ENCODE results near the gene ARL6IP5. TPM values are rescaled to one million over a fixed set of nuclear protein-coding genes. Genes with fewer than 3 reads are reported as not detected.

The ARL6IP5 gene
- total and polyA plus RNA-seq, 2 of the 13 experiments (the other 11 are each of a cell fraction or from before 2014, with no cell fraction given) = 23.7 to 29.6 TPM

- TF ChIP-seq UBTF (CRISPR knock-in tag; IDR thresholded peaks at IDR 0.05) = peak; percentile 63; the same call in 1 of the 2 replicates
- 0 out of 2 replicates have a peak, but pooled peaks have one; percentile 28 for TF ChIP-seq IRF2 (CRISPR knock-in tag; IDR thresholded peaks at IDR 0.05)
- TF ChIP-seq PBX2 (CRISPR knock-in tag; IDR thresholded peaks at IDR 0.05) = no peak
- no peak for TF ChIP-seq ZNF629 (CRISPR knock-in tag; conservative IDR thresholded peaks at IDR 0.05)
- TF ChIP-seq REST (IDR thresholded peaks at IDR 0.05; ENCODE audit: borderline replicate concordance in 1 of 2, low read depth in 1 of 2, low read length in 2 of 2) = peak in 1 of 2 experiments; percentile 54; a peak in 1 of 4 replicates
- no peak for TF ChIP-seq NFE2L2 (IDR thresholded peaks at IDR 0.05; ENCODE audit: low read length)
- TF ChIP-seq ZFP91 (CRISPR knock-in tag; IDR thresholded peaks at IDR 0.05; ENCODE audit: borderline replicate concordance) = no peak
- no peak for TF ChIP-seq ZHX2 (IDR thresholded peaks at IDR 0.05; ENCODE audit: low read depth)
- TF ChIP-seq ZHX2 (CRISPR knock-in tag; IDR thresholded peaks at IDR 0.05; ENCODE audit: borderline replicate concordance) = no peak
- TF ChIP-seq RXRB (CRISPR knock-in tag; IDR thresholded peaks at IDR 0.05; ENCODE audit: borderline replicate concordance) = no peak
- no peak for TF ChIP-seq PCBP2 (optimal IDR thresholded peaks at IDR 0.05; ENCODE audit: low read depth, low read length, poor library complexity, severe bottlenecking)
- no peak for TF ChIP-seq GLI4 (CRISPR knock-in tag; IDR thresholded peaks at IDR 0.05; ENCODE audit: borderline replicate concordance)
- TF ChIP-seq ZMYM4 (CRISPR knock-in tag; IDR thresholded peaks at IDR 0.05) = no peak
Measured at GRCh38 chr3:69080233-69080920, 4.4 kb upstream of the ARL6IP5 start, which contains the start of gene UBA3 (continued).

Data from HepG2 (cell line).